NK-92 (cell line): ENCODE measurements around the gene MINDY4.

ENCODE experiments used
- DNase-seq: peaks from one replicate; lab custom pipeline; 2025; ENCODE audit not compliant: unreplicated experiment; lab: John Stamatoyannopoulos, UW

MINDY4 gene

GRCh38 chr7:30912986-30913811 is 142.0 kb downstream of the MINDY4 start:
- DNase-seq = no peak

- no peak for DNase-seq
These were observed 142.8 kb downstream of the MINDY4 start for GRCh38 chr7:30913821-30914515.

DNA sequence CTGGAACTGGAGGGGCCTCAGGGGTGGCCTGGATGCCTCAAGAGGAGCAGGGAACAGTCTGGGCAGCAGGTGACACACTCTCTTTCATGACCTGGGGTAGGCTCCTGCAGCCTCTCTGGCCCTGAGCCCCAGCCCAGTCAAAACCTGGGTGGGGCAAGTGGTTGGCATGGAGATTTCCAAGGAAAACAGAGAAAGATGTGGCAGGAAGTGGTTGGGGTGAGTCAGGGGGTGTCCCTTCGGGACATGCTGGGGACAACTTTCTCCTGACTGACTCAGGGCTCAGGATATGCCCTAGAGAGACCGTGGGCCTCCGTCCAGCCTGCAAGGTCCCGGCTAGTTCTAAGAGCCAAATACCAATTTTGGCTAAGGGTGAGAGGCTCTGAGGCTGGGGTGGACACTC is 143.4 kb downstream of the MINDY4 start:
- no peak for DNase-seq

GRCh38 chr7:30915005-30915601 is 143.9 kb downstream of the MINDY4 start:
- no peak for DNase-seq

DNA sequence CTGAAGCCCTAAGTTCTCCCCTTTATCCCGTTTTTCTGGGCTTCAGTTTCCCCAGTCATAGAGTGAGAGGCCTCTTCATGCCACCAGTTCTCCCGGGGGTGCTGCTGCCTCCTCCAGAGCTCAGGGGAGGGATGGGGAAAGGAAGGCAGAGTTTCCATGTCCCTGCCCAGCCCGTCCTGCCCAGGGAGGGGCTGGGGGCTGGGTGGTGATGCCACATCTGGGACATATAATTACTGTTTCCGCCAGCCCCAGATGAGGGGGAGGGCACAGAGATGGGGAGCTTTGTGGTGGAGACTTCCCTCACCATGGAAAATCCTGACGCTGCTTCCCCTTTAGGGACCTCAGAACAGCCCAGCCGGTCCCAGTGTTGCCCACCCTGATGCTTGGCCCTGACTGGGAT is 144.5 kb downstream of the MINDY4 start:
- no peak for DNase-seq

DNA sequence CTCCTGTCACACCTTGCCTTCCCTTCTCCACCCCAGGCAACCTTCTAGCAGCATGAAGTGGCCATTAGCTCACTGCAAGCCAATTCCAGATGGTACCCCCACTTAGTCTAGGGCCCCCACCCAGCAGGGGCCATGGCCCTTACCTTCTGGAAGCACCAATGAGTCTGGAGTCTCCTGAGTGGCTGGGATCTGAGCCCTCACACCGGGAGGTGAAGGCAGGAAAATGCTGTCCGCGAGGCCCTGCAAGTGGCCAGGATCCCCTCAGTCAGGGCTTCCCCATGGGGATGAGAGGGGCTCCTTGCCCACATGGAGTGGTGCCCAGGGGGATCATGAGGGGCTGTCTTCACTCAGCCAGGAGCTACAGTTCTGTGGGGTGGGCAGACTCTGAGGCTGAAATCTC is 145.0 kb downstream of the MINDY4 start:
- DNase-seq = no peak

DNA sequence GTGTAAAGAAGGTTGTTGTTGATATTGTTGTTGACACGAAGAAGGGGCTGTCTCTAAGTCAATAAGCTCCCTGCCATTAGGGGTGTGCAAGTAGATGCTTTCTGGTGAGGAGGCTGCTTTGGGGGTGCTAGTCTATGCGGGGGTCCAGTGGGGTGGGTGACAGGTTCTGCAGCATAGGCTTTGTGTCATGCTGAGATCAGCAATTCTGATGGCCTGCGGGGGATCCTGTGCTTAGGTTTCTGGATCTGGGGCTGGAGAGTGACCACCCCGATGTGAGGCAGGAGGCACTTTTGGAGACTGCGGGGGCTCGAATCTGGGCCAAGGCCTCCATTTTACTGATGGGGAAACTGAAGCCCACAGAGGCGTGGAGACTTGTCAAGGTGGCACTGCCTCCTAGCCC is 145.6 kb downstream of the MINDY4 start:
- no peak for DNase-seq

DNA sequence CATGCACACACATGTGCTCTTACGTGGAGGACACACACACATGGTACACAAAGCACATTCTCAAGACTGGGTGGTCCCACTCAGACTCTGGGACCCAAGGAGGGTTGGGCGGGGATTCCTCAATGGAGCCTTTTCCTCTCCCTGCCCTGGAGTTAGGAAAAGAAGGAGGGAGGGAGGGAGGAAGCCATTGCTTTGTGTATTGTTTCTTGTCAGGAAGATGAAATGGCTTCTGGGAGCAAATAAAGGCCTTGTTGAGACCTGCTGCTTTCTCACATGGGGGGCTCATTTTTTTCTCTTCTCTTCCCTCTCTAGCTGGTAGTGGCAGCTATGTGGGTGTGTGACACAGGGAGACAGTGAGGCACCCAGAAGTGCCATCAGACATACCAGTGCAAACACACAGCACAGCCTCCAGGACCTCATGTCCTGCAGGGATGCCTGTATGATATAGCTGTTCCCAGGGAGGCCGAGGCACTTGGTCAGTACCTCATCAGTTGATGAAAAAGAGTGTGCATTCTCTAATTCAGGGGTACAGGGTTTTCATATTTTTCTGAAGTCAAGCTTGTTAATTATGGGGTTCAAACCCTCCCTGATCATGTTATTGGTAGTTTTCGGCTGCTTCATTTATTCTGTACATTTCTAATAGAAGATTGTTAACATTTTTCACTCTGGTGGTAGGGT is 146.1 kb downstream of the MINDY4 start:
- DNase-seq = no peak

GRCh38 chr7:30918676-30919075 is 147.5 kb downstream of the MINDY4 start:
- no peak for DNase-seq

- DNase-seq = no peak
These were observed 148.9 kb downstream of the MINDY4 start for GRCh38 chr7:30920021-30920583.

GRCh38 chr7:30920584-30921539 is 149.6 kb downstream of the MINDY4 start:
- DNase-seq = no peak

DNA sequence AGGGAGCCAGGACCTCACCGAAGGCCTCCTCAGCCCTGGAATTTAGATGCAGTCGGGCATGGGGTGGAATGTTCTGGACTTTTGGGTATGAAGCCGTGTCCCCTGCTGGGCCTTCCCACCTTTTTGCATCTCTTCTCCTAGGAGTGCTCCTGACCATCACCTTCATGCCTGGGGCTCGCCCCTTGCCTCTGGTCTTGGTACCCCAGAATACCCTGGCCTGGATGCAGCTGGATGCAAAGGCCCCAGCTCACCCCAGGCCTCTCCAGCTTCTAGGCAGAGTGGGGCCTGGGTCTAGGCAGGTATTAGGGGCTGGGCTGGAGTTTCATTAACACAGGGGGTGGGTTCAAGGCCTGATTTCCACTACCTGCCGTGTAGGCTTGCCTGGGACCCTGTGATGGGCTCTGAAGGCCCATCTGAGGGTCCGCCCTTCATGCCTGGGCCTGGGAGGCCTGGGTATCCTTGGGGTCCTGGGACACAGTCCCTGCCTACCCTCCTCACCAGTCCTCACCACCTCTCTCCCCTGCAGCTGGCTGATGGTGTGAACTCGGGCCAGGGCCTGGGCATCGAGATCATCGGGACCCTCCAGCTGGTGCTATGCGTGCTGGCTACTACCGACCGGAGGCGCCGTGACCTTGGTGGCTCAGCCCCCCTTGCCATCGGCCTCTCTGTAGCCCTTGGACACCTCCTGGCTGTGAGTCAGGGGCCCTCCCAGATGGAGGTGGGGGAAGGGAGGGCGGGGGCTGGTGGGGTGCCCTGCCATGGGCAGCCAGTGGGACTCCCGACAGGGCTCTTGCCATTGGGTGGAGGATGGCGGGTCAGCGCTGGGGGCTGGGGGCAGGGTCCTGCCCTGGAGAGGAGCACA is 150.6 kb downstream of the MINDY4 start:
- no peak for DNase-seq

- no peak for DNase-seq
These were observed 151.4 kb downstream of the MINDY4 start for GRCh38 chr7:30922596-30922995.

DNA sequence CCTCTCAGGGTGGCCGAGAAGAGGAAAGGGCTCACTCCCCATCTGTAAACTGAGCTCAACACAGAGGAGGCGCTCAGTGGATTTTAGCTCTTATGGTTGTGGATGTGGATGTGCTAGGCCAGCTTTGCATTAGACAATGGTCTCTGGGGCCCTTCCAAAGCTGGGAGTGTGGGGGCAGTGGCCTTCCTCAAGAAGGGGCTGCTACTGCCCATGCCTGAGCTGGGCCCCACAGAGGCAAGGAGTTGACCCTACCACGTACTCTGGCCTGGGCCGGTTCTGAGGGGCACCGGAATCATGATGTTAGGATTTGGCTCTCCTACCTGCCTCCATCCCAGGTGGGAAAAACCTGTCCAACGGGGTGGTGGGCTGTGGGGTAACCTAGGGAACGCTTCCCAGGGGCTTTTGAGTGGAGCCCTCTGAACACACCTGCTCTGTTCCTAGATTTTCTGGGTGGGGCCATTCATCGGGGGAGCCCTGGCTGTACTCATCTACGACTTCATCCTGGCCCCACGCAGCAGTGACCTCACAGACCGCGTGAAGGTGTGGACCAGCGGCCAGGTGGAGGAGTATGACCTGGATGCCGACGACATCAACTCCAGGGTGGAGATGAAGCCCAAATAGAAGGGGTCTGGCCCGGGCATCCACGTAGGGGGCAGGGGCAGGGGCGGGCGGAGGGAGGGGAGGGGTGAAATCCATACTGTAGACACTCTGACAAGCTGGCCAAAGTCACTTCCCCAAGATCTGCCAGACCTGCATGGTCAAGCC is 152.0 kb downstream of the MINDY4 start:
- no peak for DNase-seq

DNA sequence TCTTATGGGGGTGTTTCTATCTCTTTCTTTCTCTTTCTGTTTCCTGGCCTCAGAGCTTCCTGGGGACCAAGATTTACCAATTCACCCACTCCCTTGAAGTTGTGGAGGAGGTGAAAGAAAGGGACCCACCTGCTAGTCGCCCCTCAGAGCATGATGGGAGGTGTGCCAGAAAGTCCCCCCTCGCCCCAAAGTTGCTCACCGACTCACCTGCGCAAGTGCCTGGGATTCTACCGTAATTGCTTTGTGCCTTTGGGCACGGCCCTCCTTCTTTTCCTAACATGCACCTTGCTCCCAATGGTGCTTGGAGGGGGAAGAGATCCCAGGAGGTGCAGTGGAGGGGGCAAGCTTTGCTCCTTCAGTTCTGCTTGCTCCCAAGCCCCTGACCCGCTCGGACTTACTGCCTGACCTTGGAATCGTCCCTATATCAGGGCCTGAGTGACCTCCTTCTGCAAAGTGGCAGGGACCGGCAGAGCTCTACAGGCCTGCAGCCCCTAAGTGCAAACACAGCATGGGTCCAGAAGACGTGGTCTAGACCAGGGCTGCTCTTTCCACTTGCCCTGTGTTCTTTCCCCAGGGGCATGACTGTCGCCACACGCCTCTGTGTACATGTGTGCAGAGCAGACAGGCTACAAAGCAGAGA is 152.7 kb downstream of the MINDY4 start:
- no peak for DNase-seq

DNA sequence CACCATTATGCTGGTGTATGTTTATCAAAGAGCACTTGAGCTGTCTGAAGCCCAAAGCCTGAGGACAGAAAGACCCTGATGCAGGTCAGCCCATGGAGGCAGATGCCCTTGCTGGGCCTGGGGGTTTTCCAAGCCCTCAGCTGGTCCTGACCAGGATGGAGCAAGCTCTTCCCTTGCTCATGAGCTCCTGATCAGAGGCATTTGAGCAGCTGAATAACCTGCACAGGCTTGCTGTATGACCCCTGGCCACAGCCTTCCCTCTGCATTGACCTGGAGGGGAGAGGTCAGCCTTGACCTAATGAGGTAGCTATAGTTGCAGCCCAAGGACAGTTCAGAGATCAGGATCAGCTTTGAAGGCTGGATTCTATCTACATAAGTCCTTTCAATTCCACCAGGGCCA is 153.4 kb downstream of the MINDY4 start:
- no peak for DNase-seq

DNA sequence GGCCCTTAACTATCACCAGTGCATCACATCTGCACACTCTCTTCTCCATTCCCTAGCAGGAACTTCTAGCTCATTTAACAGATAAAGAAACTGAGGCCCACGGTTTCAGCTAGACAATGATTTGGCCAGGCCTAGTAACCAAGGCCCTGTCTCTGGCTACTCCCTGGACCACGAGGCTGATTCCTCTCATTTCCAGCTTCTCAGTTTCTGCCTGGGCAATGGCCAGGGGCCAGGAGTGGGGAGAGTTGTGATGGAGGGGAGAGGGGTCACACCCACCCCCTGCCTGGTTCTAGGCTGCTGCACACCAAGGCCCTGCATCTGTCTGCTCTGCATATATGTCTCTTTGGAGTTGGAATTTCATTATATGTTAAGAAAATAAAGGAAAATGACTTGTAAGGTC is 153.9 kb downstream of the MINDY4 start:
- DNase-seq = no peak

DNA sequence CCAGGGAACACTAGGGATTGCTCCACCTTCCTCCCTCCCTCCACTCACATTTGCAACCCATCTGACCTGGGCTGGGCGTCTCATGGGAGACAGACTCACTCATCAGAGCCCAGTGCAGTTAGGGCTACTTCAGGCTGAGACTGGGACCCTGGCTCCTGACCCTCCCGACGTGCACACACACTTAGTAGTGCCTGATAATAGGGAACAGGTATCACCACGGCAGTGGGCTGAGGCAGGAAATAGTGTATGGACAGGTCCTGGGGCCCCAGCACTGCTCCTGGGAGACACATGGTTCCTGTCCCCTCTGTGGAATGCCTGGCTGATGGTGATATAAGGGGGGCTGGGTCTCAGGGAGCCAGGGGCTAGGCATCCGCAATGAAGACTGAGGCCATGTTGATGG is 154.7 kb downstream of the MINDY4 start:
- no peak for DNase-seq
